GM18951 (cell line): ENCODE results near the gene USP49.
"Not testable (repeated sequence)": the region's sequence is repeated elsewhere in the genome, so short reads cannot be mapped to it uniquely, and the experiment has no call there.

Experiments used
- POLR2A ChIP-seq: IDR thresholded peaks from 4 replicates; pipeline ENCODE4 v1.6.1; 2011; ENCODE audit warnings: mild to moderate bottlenecking; ENCODE audit not compliant: insufficient read length, insufficient read depth; ENCODE audit errors: extremely low read depth
- in situ Hi-C: fragments of 300-500 bp; cut with MboI; formaldehyde crosslinking; loops from one replicate; pipeline ENCODE4 v1.12.0; 2022; ENCODE audit warnings: low sequenced_read_pairs, mixed read lengths, inconsistent platforms; ENCODE audit not compliant: unreplicated experiment

Gene USP49

GRCh38 chr6:41774841-41775240 lies 120.3 kb downstream of the USP49 start:
- in situ Hi-C loops: no loop called here
- no peak for TF ChIP-seq POLR2A

- in situ Hi-C loops: no loop called here
- TF ChIP-seq POLR2A: no peak
Measured at GRCh38 chr6:41771058-41771983, 123.9 kb downstream of the USP49 start.

- in situ Hi-C loops: no loop called here
- no peak for TF ChIP-seq POLR2A
Measured at GRCh38 chr6:41770381-41771057, 124.7 kb downstream of the USP49 start.

GRCh38 chr6:41769376-41769775 lies 125.8 kb downstream of the USP49 start:
- in situ Hi-C loops: no loop called here

GRCh38 chr6:41768545-41769308 lies 126.4 kb downstream of the USP49 start:
- in situ Hi-C loops: no loop called here
- TF ChIP-seq POLR2A: no peak

More at GRCh38 chr6:41769376-41769775, 125.8 kb downstream of the USP49 start:
- TF ChIP-seq POLR2A: no peak

- TF ChIP-seq POLR2A: no peak
- in situ Hi-C loops: no loop called here
Measured at GRCh38 chr6:41767112-41767833, 127.9 kb downstream of the USP49 start.

- in situ Hi-C loops: not testable (repeated sequence)
Measured at GRCh38 chr6:41766043-41766664, 129.0 kb downstream of the USP49 start.

GRCh38 chr6:41763470-41763869 lies 131.7 kb downstream of the USP49 start:
- in situ Hi-C loops: no loop called here

GRCh38 chr6:41759905-41760579 lies 135.1 kb downstream of the USP49 start:
- no peak for TF ChIP-seq POLR2A
- in situ Hi-C loops: no loop called here

More at GRCh38 chr6:41763470-41763869, 131.7 kb downstream of the USP49 start:
- no peak for TF ChIP-seq POLR2A

- TF ChIP-seq POLR2A: no peak
Measured at GRCh38 chr6:41759106-41759904, 135.9 kb downstream of the USP49 start.

GRCh38 chr6:41758641-41759035 lies 136.5 kb downstream of the USP49 start:
- TF ChIP-seq POLR2A: no peak
- in situ Hi-C loops: no loop called here

More at GRCh38 chr6:41759106-41759904, 135.9 kb downstream of the USP49 start:
- in situ Hi-C loops: no loop called here
